HEK293 (cell line): ENCODE measurements around the gene NPDC1.
A peak's percentile ranks its signal among the peaks of the same experiment; 100 is the strongest.

Experiments
- GLI4 ChIP-seq: fragments of 450-650 bp; formaldehyde crosslinking; IDR thresholded peaks from 2 replicates; pipeline ENCODE4 v1.5.1; 2016; ENCODE audit warnings: missing biosample characterization, missing genetic modification characterization
- HOXA7 ChIP-seq: sonication (generic); formaldehyde crosslinking; IDR thresholded peaks from 2 replicates; pipeline ENCODE4 v1.8.1; 2022; ENCODE audit warnings: missing genetic modification reagents, borderline replicate concordance
- HOXD13 ChIP-seq: sonication (generic); formaldehyde crosslinking; IDR thresholded peaks from 2 replicates; pipeline ENCODE4 v1.8.0; 2022; ENCODE audit warnings: missing genetic modification reagents, borderline replicate concordance
- KLF8 ChIP-seq: fragments of 450-650 bp; formaldehyde crosslinking; IDR thresholded peaks from 2 replicates; pipeline ENCODE4 v1.5.1; 2016; ENCODE audit warnings: missing biosample characterization, missing genetic modification characterization
- MZF1 ChIP-seq: fragments of 450-650 bp; formaldehyde crosslinking; IDR thresholded peaks from 2 replicates; pipeline ENCODE4 v1.5.1; 2017; ENCODE audit warnings: missing biosample characterization, missing genetic modification characterization, borderline replicate concordance
- TRIM28 ChIP-seq: IDR thresholded peaks from 2 replicates; pipeline ENCODE4 v1.6.1; 2011; ENCODE audit warnings: low read length, control low read depth, borderline replicate concordance
- ZBTB21 ChIP-seq: fragments of 450-650 bp; formaldehyde crosslinking; IDR thresholded peaks from 2 replicates; pipeline ENCODE4 v1.5.1; 2017; ENCODE audit warnings: missing biosample characterization, missing genetic modification characterization
- ZEB2 ChIP-seq: fragments of 450-650 bp; formaldehyde crosslinking; IDR thresholded peaks from 2 replicates; pipeline ENCODE4 v1.5.1; 2016; ENCODE audit warnings: missing biosample characterization, missing genetic modification characterization
- ZFP37 ChIP-seq: fragments of 450-650 bp; formaldehyde crosslinking; IDR thresholded peaks from 2 replicates; pipeline ENCODE4 v1.5.1; 2016; ENCODE audit warnings: missing biosample characterization, missing genetic modification characterization
- ZNF133 ChIP-seq: fragments of 450-650 bp; formaldehyde crosslinking; IDR thresholded peaks from 2 replicates; pipeline ENCODE4 v1.5.1; 2016; ENCODE audit warnings: missing biosample characterization, missing genetic modification characterization
- ZNF157 ChIP-seq: fragments of 450-650 bp; formaldehyde crosslinking; IDR thresholded peaks from 2 replicates; pipeline ENCODE4 v1.5.1; 2016; ENCODE audit warnings: missing biosample characterization, missing genetic modification characterization
- ZNF16 ChIP-seq: fragments of 450-650 bp; formaldehyde crosslinking; IDR thresholded peaks from 2 replicates; pipeline ENCODE4 v1.5.1; 2016; ENCODE audit warnings: low read depth, missing biosample characterization, missing genetic modification characterization
- ZNF184 ChIP-seq: fragments of 450-650 bp; IDR thresholded peaks from 2 replicates; pipeline ENCODE4 v1.5.1; 2018; ENCODE audit warnings: missing biosample characterization, mild to moderate bottlenecking, missing genetic modification characterization
- ZNF2 ChIP-seq: fragments of 450-650 bp; formaldehyde crosslinking; IDR thresholded peaks from 2 replicates; pipeline ENCODE4 v1.5.1; 2016; ENCODE audit warnings: missing biosample characterization, missing genetic modification characterization
- ZNF335 ChIP-seq: fragments of 450-650 bp; formaldehyde crosslinking; conservative IDR thresholded peaks from 2 replicates; pipeline ENCODE4 v1.5.1; 2016; ENCODE audit warnings: missing biosample characterization, missing genetic modification characterization
- ZNF549 ChIP-seq: fragments of 450-650 bp; IDR thresholded peaks from 2 replicates; pipeline ENCODE4 v1.5.1; 2018; ENCODE audit warnings: missing biosample characterization, missing genetic modification characterization, mild to moderate bottlenecking, inconsistent platforms, moderate library complexity
- ZNF555 ChIP-seq: fragments of 450-650 bp; formaldehyde crosslinking; conservative IDR thresholded peaks from 2 replicates; pipeline ENCODE4 v1.5.1; 2017; ENCODE audit warnings: missing biosample characterization, mild to moderate bottlenecking, missing genetic modification characterization, inconsistent platforms
- ZNF626 ChIP-seq: fragments of 450-650 bp; sonication (Bioruptor Pico); formaldehyde crosslinking; IDR thresholded peaks from 2 replicates; pipeline ENCODE4 v1.5.1; 2018; ENCODE audit warnings: missing biosample characterization, missing genetic modification characterization, inconsistent platforms
- ZNF629 ChIP-seq: fragments of 450-650 bp; formaldehyde crosslinking; IDR thresholded peaks from 2 replicates; pipeline ENCODE4 v1.5.1; 2017; ENCODE audit warnings: missing biosample characterization, missing genetic modification characterization
- ZNF670 ChIP-seq: fragments of 450-650 bp; formaldehyde crosslinking; IDR thresholded peaks from 2 replicates; pipeline ENCODE4 v1.5.1; 2016; ENCODE audit warnings: missing biosample characterization, missing genetic modification characterization, low read depth
- ZNF776 ChIP-seq: fragments of 450-650 bp; formaldehyde crosslinking; IDR thresholded peaks from 2 replicates; pipeline ENCODE4 v1.5.0; 2017; ENCODE audit warnings: missing biosample characterization, missing genetic modification characterization, borderline replicate concordance
- ZSCAN16 ChIP-seq: fragments of 450-650 bp; formaldehyde crosslinking; IDR thresholded peaks from 2 replicates; pipeline ENCODE4 v1.5.1; 2016; ENCODE audit warnings: missing biosample characterization, missing genetic modification characterization
- TF ChIP-seq, protein P1 (sequence below): fragments of 450-650 bp; formaldehyde crosslinking; IDR thresholded peaks from 2 replicates; pipeline ENCODE4 v1.5.1; 2016; ENCODE audit warnings: missing biosample characterization, missing genetic modification characterization
- TF ChIP-seq, protein P2 (sequence below): fragments of 450-650 bp; formaldehyde crosslinking; IDR thresholded peaks from 2 replicates; pipeline ENCODE4 v1.5.1; 2017; ENCODE audit warnings: missing biosample characterization, missing genetic modification characterization
- TF ChIP-seq, protein P3 (sequence below): fragments of 450-650 bp; formaldehyde crosslinking; IDR thresholded peaks from 2 replicates; pipeline ENCODE4 v1.5.1; 2016; ENCODE audit warnings: missing biosample characterization, missing genetic modification characterization
- TF ChIP-seq, protein P4 (sequence below): fragments of 450-650 bp; formaldehyde crosslinking; IDR thresholded peaks from 2 replicates; pipeline ENCODE4 v1.5.1; 2016; ENCODE audit warnings: missing biosample characterization, missing genetic modification characterization
- TF ChIP-seq, protein P5 (sequence below): fragments of 450-650 bp; formaldehyde crosslinking; IDR thresholded peaks from 2 replicates; pipeline ENCODE4 v1.5.1; 2016; ENCODE audit warnings: missing biosample characterization, missing genetic modification characterization
- TF ChIP-seq, protein P6 (sequence below): IDR thresholded peaks from 2 replicates; pipeline ENCODE4 v1.6.1; 2011; ENCODE audit warnings: mild to moderate bottlenecking, low read depth, low read length, borderline replicate concordance
- TF ChIP-seq, protein P7 (sequence below): fragments of 450-650 bp; formaldehyde crosslinking; IDR thresholded peaks from 2 replicates; pipeline ENCODE4 v1.5.1; 2016; ENCODE audit warnings: missing biosample characterization, missing genetic modification characterization

Gene NPDC1

DNA sequence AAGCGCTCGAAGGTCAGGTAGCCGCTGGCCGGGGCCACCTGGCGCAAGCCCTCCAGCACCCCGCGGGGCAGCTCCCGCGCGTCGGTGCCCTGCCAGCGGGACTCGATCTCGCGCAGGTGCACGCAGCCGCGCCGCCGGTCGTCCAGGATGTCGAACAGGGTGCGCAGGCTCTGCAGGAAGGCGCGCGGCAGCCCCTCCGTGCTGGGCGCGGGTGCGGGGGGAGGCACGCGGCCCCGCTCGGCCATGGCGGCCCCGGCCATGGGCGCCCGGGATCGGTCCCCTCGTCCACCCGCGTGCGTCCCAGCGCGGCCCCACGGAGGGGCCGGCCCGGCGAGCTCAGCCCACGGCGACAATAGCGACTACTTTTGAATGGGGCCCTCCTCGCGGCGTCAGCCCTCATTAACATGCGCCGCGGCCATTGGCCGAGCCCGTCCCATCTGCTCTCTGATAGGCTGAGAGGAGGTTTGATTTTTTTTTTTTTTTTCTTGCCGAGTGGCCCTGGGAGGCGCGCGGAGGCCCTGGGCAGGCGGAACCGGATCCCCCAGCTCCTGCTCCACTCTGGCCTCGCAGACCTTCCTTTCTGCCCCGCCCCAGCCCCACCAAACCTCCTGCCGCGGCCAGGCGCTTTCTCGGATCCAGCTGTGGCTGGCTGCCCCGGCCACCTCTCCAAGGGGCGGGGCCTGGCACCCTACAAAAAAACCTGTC is 24.4 kb upstream of the NPDC1 start, which contains the start of gene SAPCD2 (continued):
- TF ChIP-seq ZNF133 (tag by site-specific recombination) (no peak), ZNF157 (tag by site-specific recombination) (no peak), TRIM28 (no peak), HOXD13 (CRISPR knock-in tag) (no peak), ZNF549 (no peak), ZNF670 (tag by site-specific recombination) (no peak), KLF8 (peak; percentile 84), ZBTB21 (tag by site-specific recombination) (no peak), ZNF16 (no peak), ZNF555 (tag by site-specific recombination) (no peak), ZNF2 (tag by site-specific recombination) (no peak), ZNF776 (no peak), HOXA7 (CRISPR knock-in tag) (no peak), ZFP37 (no peak), ZNF629 (tag by site-specific recombination) (peak; percentile 59), ZNF626 (tag by site-specific recombination) (no peak), ZSCAN16 (no peak), MZF1 (tag by site-specific recombination) (no peak), ZNF335 (tag by site-specific recombination) (peak; percentile 80), ZNF184 (tag by site-specific recombination) (no peak), ZEB2 (tag by site-specific recombination) (peak; percentile 95), GLI4 (tag by site-specific recombination) (no peak)
- TF ChIP-seq, protein P1, sequence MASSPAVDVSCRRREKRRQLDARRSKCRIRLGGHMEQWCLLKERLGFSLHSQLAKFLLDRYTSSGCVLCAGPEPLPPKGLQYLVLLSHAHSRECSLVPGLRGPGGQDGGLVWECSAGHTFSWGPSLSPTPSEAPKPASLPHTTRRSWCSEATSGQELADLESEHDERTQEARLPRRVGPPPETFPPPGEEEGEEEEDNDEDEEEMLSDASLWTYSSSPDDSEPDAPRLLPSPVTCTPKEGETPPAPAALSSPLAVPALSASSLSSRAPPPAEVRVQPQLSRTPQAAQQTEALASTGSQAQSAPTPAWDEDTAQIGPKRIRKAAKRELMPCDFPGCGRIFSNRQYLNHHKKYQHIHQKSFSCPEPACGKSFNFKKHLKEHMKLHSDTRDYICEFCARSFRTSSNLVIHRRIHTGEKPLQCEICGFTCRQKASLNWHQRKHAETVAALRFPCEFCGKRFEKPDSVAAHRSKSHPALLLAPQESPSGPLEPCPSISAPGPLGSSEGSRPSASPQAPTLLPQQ (tag by site-specific recombination): peak; percentile 34; the same call in 1 of the 2 replicates
- TF ChIP-seq, protein P2, sequence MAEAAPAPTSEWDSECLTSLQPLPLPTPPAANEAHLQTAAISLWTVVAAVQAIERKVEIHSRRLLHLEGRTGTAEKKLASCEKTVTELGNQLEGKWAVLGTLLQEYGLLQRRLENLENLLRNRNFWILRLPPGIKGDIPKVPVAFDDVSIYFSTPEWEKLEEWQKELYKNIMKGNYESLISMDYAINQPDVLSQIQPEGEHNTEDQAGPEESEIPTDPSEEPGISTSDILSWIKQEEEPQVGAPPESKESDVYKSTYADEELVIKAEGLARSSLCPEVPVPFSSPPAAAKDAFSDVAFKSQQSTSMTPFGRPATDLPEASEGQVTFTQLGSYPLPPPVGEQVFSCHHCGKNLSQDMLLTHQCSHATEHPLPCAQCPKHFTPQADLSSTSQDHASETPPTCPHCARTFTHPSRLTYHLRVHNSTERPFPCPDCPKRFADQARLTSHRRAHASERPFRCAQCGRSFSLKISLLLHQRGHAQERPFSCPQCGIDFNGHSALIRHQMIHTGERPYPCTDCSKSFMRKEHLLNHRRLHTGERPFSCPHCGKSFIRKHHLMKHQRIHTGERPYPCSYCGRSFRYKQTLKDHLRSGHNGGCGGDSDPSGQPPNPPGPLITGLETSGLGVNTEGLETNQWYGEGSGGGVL (tag by site-specific recombination): no peak
- TF ChIP-seq, protein P3, sequence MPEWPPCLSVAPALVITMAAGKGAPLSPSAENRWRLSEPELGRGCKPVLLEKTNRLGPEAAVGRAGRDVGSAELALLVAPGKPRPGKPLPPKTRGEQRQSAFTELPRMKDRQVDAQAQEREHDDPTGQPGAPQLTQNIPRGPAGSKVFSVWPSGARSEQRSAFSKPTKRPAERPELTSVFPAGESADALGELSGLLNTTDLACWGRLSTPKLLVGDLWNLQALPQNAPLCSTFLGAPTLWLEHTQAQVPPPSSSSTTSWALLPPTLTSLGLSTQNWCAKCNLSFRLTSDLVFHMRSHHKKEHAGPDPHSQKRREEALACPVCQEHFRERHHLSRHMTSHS (tag by site-specific recombination): no peak
- TF ChIP-seq, protein P4, sequence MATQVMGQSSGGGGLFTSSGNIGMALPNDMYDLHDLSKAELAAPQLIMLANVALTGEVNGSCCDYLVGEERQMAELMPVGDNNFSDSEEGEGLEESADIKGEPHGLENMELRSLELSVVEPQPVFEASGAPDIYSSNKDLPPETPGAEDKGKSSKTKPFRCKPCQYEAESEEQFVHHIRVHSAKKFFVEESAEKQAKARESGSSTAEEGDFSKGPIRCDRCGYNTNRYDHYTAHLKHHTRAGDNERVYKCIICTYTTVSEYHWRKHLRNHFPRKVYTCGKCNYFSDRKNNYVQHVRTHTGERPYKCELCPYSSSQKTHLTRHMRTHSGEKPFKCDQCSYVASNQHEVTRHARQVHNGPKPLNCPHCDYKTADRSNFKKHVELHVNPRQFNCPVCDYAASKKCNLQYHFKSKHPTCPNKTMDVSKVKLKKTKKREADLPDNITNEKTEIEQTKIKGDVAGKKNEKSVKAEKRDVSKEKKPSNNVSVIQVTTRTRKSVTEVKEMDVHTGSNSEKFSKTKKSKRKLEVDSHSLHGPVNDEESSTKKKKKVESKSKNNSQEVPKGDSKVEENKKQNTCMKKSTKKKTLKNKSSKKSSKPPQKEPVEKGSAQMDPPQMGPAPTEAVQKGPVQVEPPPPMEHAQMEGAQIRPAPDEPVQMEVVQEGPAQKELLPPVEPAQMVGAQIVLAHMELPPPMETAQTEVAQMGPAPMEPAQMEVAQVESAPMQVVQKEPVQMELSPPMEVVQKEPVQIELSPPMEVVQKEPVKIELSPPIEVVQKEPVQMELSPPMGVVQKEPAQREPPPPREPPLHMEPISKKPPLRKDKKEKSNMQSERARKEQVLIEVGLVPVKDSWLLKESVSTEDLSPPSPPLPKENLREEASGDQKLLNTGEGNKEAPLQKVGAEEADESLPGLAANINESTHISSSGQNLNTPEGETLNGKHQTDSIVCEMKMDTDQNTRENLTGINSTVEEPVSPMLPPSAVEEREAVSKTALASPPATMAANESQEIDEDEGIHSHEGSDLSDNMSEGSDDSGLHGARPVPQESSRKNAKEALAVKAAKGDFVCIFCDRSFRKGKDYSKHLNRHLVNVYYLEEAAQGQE (tag by site-specific recombination): no peak
- TF ChIP-seq, protein P5, sequence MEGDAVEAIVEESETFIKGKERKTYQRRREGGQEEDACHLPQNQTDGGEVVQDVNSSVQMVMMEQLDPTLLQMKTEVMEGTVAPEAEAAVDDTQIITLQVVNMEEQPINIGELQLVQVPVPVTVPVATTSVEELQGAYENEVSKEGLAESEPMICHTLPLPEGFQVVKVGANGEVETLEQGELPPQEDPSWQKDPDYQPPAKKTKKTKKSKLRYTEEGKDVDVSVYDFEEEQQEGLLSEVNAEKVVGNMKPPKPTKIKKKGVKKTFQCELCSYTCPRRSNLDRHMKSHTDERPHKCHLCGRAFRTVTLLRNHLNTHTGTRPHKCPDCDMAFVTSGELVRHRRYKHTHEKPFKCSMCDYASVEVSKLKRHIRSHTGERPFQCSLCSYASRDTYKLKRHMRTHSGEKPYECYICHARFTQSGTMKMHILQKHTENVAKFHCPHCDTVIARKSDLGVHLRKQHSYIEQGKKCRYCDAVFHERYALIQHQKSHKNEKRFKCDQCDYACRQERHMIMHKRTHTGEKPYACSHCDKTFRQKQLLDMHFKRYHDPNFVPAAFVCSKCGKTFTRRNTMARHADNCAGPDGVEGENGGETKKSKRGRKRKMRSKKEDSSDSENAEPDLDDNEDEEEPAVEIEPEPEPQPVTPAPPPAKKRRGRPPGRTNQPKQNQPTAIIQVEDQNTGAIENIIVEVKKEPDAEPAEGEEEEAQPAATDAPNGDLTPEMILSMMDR (tag by site-specific recombination): no peak
- TF ChIP-seq, protein P6, sequence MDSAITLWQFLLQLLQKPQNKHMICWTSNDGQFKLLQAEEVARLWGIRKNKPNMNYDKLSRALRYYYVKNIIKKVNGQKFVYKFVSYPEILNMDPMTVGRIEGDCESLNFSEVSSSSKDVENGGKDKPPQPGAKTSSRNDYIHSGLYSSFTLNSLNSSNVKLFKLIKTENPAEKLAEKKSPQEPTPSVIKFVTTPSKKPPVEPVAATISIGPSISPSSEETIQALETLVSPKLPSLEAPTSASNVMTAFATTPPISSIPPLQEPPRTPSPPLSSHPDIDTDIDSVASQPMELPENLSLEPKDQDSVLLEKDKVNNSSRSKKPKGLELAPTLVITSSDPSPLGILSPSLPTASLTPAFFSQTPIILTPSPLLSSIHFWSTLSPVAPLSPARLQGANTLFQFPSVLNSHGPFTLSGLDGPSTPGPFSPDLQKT: no peak
- TF ChIP-seq, protein P7, sequence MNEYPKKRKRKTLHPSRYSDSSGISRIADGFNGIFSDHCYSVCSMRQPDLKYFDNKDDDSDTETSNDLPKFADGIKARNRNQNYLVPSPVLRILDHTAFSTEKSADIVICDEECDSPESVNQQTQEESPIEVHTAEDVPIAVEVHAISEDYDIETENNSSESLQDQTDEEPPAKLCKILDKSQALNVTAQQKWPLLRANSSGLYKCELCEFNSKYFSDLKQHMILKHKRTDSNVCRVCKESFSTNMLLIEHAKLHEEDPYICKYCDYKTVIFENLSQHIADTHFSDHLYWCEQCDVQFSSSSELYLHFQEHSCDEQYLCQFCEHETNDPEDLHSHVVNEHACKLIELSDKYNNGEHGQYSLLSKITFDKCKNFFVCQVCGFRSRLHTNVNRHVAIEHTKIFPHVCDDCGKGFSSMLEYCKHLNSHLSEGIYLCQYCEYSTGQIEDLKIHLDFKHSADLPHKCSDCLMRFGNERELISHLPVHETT: no peak
